Activated CD4-positive, alpha-beta T cell treated with anti-CD3 and anti-CD28 coated beads, Interleukin-2, amount 50 U/mL, for 4 hours (primary cell): Measurements from ENCODE around the gene TMPRSS3.

Experiments
- DNase-seq, 2 experiments: peaks; one replicate each; pipeline ENCODE4 v3.0.0-alpha.2; 2020

Gene TMPRSS3

GRCh38 chr21:42407476-42407875, 11.6 kb upstream of the TMPRSS3 start:
- no peak for DNase-seq

DNA sequence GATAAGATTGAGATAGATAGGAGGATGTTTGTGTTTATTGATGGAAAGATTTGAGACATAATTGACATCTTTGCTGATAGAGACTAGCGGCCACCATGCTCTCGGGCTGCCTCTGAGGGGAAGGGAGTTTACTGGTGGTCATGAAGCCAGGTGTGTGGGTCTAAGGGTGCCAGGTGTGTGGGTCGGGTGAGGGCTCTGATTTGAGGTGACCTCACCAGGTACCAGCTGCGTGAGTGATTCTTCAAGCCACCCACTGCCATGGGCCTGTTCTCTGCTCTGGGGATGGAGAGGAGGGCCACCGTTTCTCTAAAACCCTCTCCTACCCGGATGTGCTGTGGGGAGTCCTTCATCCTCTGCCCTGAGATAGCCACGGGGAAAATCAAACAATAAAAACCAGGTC, 11.0 kb upstream of the TMPRSS3 start:
- no peak for DNase-seq

DNA sequence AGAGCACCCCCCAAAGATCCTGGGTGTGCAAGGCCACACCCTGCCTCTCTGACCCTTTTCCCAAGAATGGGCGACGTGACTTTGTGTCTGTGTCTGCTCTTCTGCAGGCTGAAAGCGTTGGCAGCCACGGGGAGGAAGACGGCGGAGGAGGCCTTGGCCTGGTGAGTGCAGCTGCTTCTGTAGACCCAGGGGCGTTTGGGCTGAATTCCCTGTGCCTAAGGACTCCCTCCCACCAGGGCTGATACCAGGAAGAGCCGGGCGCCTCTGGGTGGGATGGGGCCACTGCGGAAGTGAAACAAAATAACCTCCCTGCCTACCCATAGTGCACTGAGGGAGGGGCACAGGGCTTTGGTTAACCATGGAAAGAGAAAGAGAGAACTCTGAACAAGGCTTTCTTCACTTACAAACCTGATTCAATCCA, 10.4 kb upstream of the TMPRSS3 start:
- DNase-seq: peak in 1 of 2 experiments; percentile 39

DNA sequence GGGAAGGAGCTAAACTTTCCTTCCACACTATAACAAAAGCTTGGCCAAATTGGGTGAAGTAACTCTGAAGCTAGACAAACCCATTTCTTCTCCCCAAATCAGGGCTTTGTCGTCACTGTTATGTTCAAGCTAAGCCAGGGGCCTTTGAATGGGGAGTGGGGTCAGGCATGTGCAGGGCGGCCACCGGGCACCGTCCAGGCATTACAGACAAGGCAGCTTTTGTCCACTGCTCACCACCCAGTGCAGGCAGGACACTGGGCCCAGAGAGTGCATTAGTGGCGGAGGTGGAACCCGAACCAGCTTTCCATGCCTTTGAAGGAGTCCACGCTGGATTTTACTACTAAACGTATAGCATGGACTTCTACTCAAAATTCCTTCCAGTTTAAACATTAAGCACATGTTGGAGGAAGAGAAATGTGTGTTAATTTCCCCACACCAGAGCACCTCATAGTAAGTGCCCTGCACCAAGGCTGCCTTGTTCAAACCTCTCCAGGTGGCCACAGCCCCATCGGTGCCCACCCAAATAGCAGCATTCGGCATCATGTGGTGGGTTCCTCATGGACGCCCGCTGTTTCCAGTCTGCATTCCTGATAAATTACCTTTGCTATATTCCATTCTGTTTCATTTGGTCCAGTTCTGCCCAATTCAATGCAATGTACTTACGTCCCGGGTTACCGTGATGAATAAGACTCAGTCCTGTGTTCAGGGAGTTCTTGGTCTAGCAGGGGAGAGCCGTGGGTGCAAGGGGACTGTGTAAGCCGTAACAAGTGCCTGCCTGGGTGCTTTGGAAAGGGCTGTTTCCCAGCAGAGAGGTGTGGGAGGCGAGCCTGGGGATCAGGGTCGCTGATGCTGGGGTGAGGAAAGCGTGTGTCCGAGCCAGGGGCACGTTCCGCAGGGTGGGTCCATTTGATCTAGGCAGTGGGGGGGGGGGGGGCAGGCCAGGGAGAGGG, 9.5 kb upstream of the TMPRSS3 start:
- DNase-seq: no peak

DNA sequence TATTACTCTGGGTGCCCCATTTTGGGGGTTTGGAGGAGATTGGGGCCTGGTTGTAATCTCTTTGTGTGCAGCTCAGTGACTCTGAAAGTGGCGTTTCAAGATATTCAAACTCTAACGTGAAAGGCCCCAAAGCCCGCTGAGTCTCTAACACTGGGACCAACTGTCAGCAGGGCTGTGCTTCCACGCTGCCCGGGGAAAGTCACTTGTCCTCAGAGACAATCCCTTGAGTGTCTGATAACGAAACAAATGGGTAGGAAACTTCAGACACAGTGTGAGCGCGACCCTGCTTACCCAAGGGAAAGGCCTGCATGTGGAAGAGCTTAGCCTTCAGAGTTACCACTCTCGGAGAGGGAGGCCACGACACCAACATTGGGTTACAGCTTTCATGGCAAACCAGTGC, 8.7 kb upstream of the TMPRSS3 start:
- peak in 1 of 2 experiments; percentile 20 for DNase-seq

GRCh38 chr21:42403611-42404231, 7.9 kb upstream of the TMPRSS3 start, which contains the start of gene UBASH3A:
UBASH3A (plus strand) TSS chr21:42403902; CDS start chr21:42403946, 44 bp downstream.
- peak in 1 of 2 experiments; percentile 22 for DNase-seq

DNA sequence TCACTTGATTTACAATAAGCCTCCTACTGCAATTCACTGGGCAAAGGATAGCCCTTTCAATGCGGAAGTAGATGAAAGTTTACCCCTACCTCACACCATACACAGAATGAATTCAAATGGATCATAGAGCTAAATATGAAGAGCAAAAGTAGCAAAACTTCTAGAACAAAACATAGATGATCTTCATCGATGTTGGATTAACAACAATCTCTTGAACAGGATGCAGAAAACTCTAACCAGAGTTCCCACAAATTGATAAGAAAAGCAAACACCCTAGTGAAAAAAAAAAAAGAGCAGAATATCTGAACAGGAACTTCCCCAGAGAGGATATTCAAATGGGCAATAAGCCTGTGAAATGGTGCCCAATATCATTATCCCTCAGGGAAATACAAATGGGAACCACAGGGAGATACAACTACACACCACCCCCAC, 6.0 kb upstream of the TMPRSS3 start:
- no peak for DNase-seq

- no peak for DNase-seq
Observed at GRCh38 chr21:42401154-42401553, 5.3 kb upstream of the TMPRSS3 start.

- DNase-seq: no peak
Observed at GRCh38 chr21:42400525-42400924, 4.7 kb upstream of the TMPRSS3 start.

DNA sequence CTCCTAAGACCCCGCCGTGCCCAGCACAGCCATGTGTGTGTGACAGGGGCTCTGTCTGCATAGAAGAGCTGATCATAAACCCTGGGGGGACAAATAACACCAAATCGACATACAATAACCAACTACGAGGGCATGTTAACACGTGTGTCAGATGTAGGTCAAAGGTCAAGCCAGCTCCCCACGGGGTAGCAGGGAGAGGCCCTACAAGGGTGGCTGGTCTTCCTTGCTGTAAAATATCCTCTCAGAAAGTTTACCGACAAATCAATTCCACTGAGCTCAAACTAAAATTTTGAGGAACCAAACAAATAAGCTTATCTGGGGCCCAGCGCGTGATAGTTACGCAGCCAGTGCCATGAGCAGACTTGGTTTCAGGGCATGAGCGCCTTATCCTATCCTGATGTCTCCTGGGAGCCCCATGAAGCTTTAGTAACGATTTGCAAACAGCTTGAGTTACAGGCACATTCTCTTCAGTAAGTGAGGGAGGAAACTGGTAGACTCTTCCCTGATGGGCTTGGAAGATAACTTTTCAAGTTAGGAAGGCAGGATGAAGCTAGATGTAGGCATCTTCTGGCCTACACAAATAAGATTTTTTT, 2.7 kb upstream of the TMPRSS3 start:
- DNase-seq: no peak

- DNase-seq: no peak
Observed at GRCh38 chr21:42397746-42398394, 2.0 kb upstream of the TMPRSS3 start.

- DNase-seq: no peak
Observed at GRCh38 chr21:42396799-42397745, 1.2 kb upstream of the TMPRSS3 start.

DNA sequence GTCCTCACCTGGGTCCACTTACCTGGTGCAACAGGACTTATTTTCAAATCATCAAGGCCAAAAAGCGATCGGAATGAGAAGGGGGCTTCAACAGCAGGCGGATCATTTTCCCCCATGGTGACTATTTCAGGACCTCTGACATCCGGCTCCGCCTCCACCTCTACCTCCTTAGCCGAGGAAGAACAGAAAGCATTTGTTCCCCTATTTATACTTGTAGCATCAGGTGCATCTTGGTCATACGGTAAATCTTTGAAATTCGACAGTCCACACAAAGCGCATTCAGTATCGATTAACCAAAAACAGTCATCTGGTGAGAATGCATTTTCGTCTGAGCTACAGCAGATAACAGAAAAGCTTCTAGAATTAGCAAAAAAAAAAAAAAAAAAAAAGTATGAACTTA, 550 bp downstream of the TMPRSS3 start:
- no peak for DNase-seq

DNA sequence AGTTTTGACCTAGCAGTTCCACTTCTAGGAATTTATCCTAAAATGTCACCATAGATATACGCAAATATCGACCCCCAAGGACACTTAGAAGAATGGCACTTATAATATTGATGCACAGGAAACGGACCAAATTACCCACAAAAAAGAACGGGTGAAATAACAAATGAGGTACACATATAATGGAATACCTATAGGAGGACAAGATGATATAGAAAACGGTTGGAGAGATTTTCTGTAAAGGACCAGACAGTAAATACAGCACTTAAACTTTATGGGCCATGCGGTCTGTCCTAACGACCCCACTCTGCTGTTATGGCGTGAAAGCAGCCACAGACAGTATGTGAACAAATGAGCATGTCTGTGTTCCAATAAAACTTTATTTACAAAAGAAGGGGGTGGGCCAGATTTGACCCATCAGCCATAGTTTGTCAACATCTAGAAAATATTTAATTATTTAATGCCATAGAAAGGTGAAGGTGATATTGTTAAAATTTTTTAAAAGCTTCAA, 2.4 kb downstream of the TMPRSS3 start:
- DNase-seq: no peak

GRCh38 chr21:42392731-42393442, 3.0 kb downstream of the TMPRSS3 start:
- DNase-seq: no peak

- no peak for DNase-seq
Observed at GRCh38 chr21:42391297-42391696, 4.6 kb downstream of the TMPRSS3 start.

DNA sequence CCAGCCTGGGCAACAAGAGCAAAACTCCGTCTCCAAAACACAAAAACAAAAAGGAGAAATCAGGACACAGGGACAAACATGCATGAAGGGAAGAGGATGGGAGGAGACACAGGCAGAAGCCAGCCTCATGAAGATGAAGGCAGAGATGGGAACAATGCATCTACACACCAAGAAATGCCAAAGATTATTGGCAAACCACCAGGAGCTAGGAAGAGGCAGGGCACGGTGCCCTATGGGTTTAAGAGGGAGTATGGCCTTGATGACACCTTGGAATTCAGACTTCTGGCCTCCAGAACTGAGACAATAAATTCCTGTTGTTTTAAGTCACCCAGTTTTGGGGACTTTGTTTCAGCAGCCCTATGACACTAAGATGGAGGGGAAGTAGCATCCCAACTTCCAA, 5.2 kb downstream of the TMPRSS3 start:
- no peak for DNase-seq

DNA sequence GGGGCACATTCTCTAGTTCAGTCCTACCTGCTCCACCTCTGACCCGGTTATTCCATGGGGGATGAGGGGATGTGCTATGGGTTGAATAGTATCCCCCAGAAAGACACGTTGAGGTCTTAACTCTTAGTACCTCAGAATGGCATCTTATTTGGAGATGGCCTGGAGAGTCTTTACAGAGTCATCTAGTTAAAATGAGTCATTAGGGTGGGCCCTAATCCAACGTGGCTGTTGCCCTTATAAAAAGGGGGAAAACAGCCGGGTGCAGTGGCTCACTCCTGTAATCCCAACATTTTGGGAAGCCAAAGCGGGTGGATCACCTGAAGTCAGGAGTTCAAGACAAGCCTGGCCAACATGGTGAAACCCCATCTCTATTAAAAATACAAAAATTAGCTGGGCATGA, 5.7 kb downstream of the TMPRSS3 start:
- no peak for DNase-seq

- no peak for DNase-seq
Observed at GRCh38 chr21:42389449-42389835, 6.4 kb downstream of the TMPRSS3 start.

DNA sequence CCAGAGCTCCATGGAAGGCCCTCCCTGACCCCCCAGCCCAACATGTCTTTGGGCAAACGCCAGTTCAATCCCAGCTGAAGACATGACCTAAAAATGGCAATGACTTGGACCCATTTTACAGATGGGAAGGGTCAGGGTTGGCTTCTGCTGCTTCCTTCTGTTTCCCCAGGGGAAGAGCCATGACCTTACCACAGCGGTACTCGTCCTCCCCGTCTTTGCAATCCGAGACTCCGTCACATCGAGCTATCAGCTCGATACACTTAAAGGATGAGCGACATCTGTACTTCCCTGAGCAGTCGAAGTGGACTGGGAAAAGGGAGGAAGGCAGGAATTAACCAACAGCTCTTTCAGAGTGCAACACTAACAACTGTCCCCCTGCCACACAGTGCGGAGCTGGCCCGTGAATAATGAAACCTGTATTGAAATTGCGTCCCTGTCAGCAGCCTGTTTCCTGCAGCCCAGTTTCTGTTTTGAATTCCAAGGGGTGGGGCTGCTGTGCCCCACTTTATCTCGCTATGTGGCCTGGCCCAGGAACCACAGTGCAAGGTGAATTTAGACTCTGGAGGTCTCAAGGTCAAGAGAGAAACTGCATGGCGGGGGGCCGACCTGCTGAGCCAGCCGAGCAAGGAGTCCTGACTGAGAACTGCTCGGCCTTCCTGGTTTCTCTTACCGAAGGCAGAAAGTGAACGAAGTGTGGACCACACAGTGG, 7.0 kb downstream of the TMPRSS3 start:
- no peak for DNase-seq
